PC-3 (cell line): ENCODE data around the gene OSBPL8. TPM values are rescaled to one million over a fixed set of nuclear protein-coding genes. Genes with fewer than 3 reads are reported as not detected.

Experiments used
- ATAC-seq: fragments of 200-7000 bp; cut with Tn5 transposase; 2 replicates; pipeline ENCODE4 v1.9.1; 2020; ENCODE audit warnings: mild to moderate bottlenecking, moderate library complexity
- BruUV-seq: library from RNA; stranded (reverse); fragments of 400-500 nt; replicated peaks from 2 replicates; lab custom pipeline; 2021; lab: Mats Ljungman, UMichigan
- CTCF ChIA-PET: fragments of 300-600 bp; sonication (Branson Sonifier 250); formaldehyde crosslinking; loops from one replicate; lab custom pipeline; 2022; ENCODE audit warnings: antibody characterized with exemption; lab: Charles Lee
- POLR2A ChIA-PET: fragments of 300-600 bp; sonication (Branson Sonifier 250); formaldehyde crosslinking; loops from one replicate; lab custom pipeline; 2022; ENCODE audit warnings: antibody characterized with exemption; ENCODE audit not compliant: unreplicated experiment; lab: Charles Lee
- DNase-seq: peaks from one replicate; pipeline ENCODE4 v3.0.0-alpha.2; 2015
- H2AFZ ChIP-seq: fragments of 300-600 bp; sonication (generic); 2 replicates; pipeline ENCODE4 v1.6.0; 2016; ENCODE audit warnings: antibody characterized with exemption, low read length
- H3F3A ChIP-seq: fragments of 300-600 bp; sonication (generic); one replicate; pipeline ENCODE4 v1.6.0; 2017; ENCODE audit warnings: antibody characterized with exemption, low read length, control low read depth, mild to moderate bottlenecking; ENCODE audit not compliant: unreplicated experiment
- H3K27ac ChIP-seq: fragments of 300-600 bp; sonication (generic); 2 replicates; pipeline ENCODE4 v1.5.1; 2016; ENCODE audit warnings: mild to moderate bottlenecking, low read length
- H3K27me3 ChIP-seq: fragments of 300-600 bp; sonication (generic); 2 replicates; pipeline ENCODE4 v1.6.1; 2016; ENCODE audit warnings: low read length, mixed read lengths
- H3K36me3 ChIP-seq: fragments of 300-600 bp; sonication (generic); 2 replicates; pipeline ENCODE4 v1.6.1; 2016; ENCODE audit warnings: low read depth, mixed run types, low read length, mixed read lengths
- H3K4me1 ChIP-seq: fragments of 300-600 bp; sonication (generic); 2 replicates; pipeline ENCODE4 v1.5.1; 2016; ENCODE audit warnings: low read length; ENCODE audit not compliant: insufficient read depth
- H3K4me2 ChIP-seq: fragments of 300-600 bp; sonication (generic); 2 replicates; pipeline ENCODE4 v1.6.0; 2016; ENCODE audit warnings: low read length
- H3K4me3 ChIP-seq: fragments of 300-600 bp; sonication (generic); 2 replicates; pipeline ENCODE4 v1.5.1; 2016; ENCODE audit warnings: mild to moderate bottlenecking, low read length, mixed read lengths
- H3K79me2 ChIP-seq: fragments of 300-600 bp; sonication (generic); 2 replicates; pipeline ENCODE4 v1.6.1; 2017; ENCODE audit warnings: low read length, mixed read lengths
- H3K9ac ChIP-seq: fragments of 300-600 bp; sonication (generic); 2 replicates; pipeline ENCODE4 v1.6.0; 2016; ENCODE audit warnings: mild to moderate bottlenecking, low read length
- H3K9me2 ChIP-seq: fragments of 300-600 bp; sonication (generic); replicated peaks from 2 replicates; pipeline ENCODE4 v1.6.1; 2016; ENCODE audit warnings: mixed run types, low read length, mixed read lengths
- H3K9me3 ChIP-seq: fragments of 300-600 bp; sonication (generic); 2 replicates; pipeline ENCODE4 v1.6.1; 2016; ENCODE audit warnings: low read length, mixed read lengths
- H4K20me1 ChIP-seq: fragments of 300-600 bp; sonication (generic); 2 replicates; pipeline ENCODE4 v1.6.1; 2016; ENCODE audit warnings: low read length, mixed read lengths
- EZH2 ChIP-seq: fragments of 300-600 bp; sonication (generic); IDR thresholded peaks from one replicate; pipeline ENCODE4 v1.6.1; 2017; ENCODE audit warnings: antibody characterized with exemption, mild to moderate bottlenecking, low read length; ENCODE audit not compliant: unreplicated experiment
- EZH2phosphoT487 ChIP-seq: fragments of 300-600 bp; sonication (generic); IDR thresholded peaks from 2 replicates; pipeline ENCODE4 v1.6.1; 2018; ENCODE audit warnings: mild to moderate bottlenecking, antibody characterized with exemption, low read length, borderline replicate concordance
- intact Hi-C: fragments of 100-400 bp; cut with micrococcal nuclease; formaldehyde crosslinking; loops from 2 replicates; pipeline ENCODE4 v1.9.0; 2023
- total RNA-seq: library from RNA; depleted of rRNA; stranded (reverse); fragments of >200 nt; gene quantifications from 2 replicates; pipeline ENCODE4 v1.2.3, GENCODE V29; 2014
- TF ChIP-seq, protein P1 (sequence below): fragments of 300-600 bp; sonication (generic); conservative IDR thresholded peaks from 2 replicates; pipeline ENCODE4 v1.5.1; 2017; ENCODE audit warnings: antibody characterized with exemption, low read depth, mild to moderate bottlenecking, low read length

OSBPL8 gene
- total RNA-seq, 1 experiment from 2014 or later = 28.5 TPM

DNA sequence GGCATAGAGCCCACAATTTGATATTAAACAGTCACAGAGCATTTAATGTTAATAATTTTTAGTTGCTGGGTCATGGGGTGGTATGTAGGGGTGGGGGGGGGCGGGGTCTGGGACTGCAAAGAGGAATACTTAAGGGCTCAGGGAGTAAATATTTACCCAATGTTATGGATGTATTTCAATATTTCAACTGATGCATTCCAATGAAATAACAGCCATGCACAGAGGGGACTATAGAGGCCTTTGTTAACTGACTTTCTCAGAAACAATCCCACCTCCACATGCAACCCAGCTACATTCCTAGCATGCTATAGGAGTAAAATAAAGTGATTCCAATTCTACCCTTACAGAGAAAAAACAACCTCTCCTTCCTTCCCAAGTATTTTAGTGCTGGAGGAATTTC is 203.5 kb downstream of the OSBPL8 start:
- POLR2A ChIA-PET = no interaction called here
- no peak for ATAC-seq

DNA sequence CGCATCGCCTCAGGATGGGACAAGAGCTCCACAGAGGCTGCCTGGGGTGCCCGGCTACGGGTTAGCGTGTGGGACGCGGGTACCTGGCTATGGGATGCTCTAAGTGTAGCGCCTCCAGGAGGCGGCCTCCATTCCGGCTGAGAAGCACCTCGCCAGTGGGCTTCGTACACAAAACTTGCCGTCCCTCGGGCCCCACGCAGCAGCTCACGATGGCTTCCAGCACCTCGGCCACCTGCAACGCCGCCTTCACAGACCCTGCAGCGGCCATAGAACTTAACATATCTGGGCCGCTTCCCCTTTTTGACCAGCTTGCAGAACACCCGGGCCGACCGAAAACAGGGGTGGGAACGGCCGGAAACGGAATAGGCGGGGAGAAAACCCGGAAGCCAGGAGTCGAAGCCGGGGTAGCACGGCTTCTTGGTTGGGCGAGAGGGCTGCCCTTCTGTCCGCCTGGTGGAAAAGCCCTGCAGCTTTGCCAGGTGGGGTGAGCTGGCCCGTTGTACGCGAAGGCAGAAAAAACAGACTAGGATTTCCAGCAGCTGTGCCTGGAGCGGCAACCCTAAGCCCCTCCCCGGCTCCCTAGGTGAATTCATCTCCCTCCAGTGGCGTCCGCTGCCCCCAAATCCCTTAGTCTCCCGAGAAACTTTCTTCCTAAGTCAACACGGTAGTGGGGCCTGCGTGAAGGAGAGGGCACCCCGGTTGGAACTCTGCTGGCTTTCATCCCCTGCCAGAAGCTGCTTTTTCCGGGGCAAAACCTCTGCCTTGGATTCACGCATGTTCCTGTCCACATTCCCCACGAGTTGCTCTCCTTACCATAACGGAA is 211.3 kb downstream of the OSBPL8 start, which contains the start of gene BBS10:
TSS of gene BBS10 (minus strand) at position 337 of the 823 bp plus-strand sequence. CDS start at position 280, 57 bp downstream.
- Histone ChIP-seq H3K9me3 (no peaks in the 10 kb centered on the region), H3K79me2 (peaks cover 37% of the 10 kb centered on the region), H3F3A (no peaks in the 10 kb centered on the region), H3K9me2 (no peaks in the 10 kb centered on the region), H3K4me3 (peak within 1 kb of the TSS; percentile 92), H4K20me1 (0 out of 2 replicates have a peak, but pooled peaks cover 4% of the 10 kb centered on the region), H3K27ac (peak within 1 kb of the TSS; percentile 60), H2AFZ (peak within 1 kb of the TSS; percentile 85), H3K36me3 (no peaks in the 10 kb centered on the region), H3K4me2 (peak within 1 kb of the TSS; percentile 93), H3K4me1 (peaks cover 21% of the 10 kb centered on the region), H3K9ac (peak within 1 kb of the TSS; percentile 78), H3K27me3 (no peaks in the 10 kb centered on the region)
- TSS peak; percentile 99 for BruUV-seq
- peak; percentile 90 for ATAC-seq
- intact Hi-C loops = loop anchor here (5.0 to 10.0 kb wide), 3 partner anchors 207 to 836 kb away; partner anchors contain the start of genes KRR1 and OSBPL8
- peak; percentile 92 for DNase-seq
- CTCF ChIA-PET = interaction anchor here (1.9 kb wide), 1 partner anchor 28 kb away, joined by 8 read pairs; no protein-coding TSS in a partner anchor
- TF ChIP-seq, protein P1, sequence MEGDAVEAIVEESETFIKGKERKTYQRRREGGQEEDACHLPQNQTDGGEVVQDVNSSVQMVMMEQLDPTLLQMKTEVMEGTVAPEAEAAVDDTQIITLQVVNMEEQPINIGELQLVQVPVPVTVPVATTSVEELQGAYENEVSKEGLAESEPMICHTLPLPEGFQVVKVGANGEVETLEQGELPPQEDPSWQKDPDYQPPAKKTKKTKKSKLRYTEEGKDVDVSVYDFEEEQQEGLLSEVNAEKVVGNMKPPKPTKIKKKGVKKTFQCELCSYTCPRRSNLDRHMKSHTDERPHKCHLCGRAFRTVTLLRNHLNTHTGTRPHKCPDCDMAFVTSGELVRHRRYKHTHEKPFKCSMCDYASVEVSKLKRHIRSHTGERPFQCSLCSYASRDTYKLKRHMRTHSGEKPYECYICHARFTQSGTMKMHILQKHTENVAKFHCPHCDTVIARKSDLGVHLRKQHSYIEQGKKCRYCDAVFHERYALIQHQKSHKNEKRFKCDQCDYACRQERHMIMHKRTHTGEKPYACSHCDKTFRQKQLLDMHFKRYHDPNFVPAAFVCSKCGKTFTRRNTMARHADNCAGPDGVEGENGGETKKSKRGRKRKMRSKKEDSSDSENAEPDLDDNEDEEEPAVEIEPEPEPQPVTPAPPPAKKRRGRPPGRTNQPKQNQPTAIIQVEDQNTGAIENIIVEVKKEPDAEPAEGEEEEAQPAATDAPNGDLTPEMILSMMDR = peak; percentile 67
- no peak for TF ChIP-seq EZH2
- POLR2A ChIA-PET = interaction anchor here (0.5 to 0.6 kb wide), 4 partner anchors 108 to 558 kb away, joined by 3 to 8 read pairs (median 4); no protein-coding TSS in a partner anchor

More for the DNA sequence above, 203.5 kb downstream of the OSBPL8 start:
- Histone ChIP-seq H3K4me3 (no peak overlapping the region), H3K9me3 (no peaks in the 10 kb centered on the region), H3K36me3 (no peaks in the 10 kb centered on the region; the same call in 1 of the 2 replicates), H3K27me3 (no peaks in the 10 kb centered on the region), H4K20me1 (no peaks in the 10 kb centered on the region), H3K9ac (no peak overlapping the region), H3K27ac (no peak overlapping the region), H3K9me2 (no peaks in the 10 kb centered on the region), H3F3A (no peaks in the 10 kb centered on the region), H3K79me2 (no peaks in the 10 kb centered on the region), H2AFZ (no peak overlapping the region), H3K4me2 (no peak overlapping the region), H3K4me1 (0 out of 2 replicates have a peak, but pooled peaks cover 4% of the 10 kb centered on the region)
- intact Hi-C loops = no loop called here
- CTCF ChIA-PET = no interaction called here
- TF ChIP-seq EZH2phosphoT487 = no peak
- TF ChIP-seq, protein P1 = no peak
- TF ChIP-seq EZH2 = no peak
- no TSS peak for BruUV-seq
- DNase-seq = no peak
